HG03108 (cell line): ENCODE data around the gene TBL1Y.
"Not testable (repeated sequence)": the region's sequence is repeated elsewhere in the genome, so short reads cannot be mapped to it uniquely, and the experiment has no call there.

Source experiments
- ATAC-seq: cut with Tn5 transposase; IDR thresholded peaks from one replicate; pipeline ENCODE4 v1.9.1; 2021; ENCODE audit warnings: moderate library complexity; ENCODE audit not compliant: unreplicated experiment

TBL1Y gene

DNA sequence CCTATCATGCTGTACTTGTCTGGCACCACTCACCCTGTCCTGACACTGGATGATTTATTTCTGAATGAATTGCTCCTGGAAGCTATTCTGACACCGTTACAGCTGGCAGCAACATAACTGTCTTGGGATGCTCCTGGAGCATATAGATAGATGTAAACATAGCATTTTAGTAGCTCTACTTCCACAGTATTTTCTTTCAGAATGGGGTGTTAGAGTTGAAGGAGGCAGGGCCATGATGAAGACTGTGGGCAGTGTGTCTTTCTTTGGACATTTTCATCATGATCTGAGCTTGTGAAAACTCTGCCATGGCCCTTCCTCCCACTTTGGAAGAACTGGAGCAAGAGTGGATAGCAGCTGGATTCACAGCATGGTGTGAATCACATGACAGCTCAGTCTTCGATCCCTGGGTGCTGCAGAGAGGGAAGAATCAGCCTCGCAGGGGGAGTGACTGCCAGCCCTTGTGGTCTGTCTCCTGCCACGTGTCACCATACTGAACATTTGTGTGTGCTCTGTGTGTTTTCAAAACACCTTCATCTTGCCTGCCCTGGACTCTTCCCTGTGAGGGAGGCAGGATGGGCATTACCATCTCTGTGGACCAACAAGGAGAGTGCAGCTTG lies 61.9 kb downstream of the TBL1Y start:
- ATAC-seq = no peak

DNA sequence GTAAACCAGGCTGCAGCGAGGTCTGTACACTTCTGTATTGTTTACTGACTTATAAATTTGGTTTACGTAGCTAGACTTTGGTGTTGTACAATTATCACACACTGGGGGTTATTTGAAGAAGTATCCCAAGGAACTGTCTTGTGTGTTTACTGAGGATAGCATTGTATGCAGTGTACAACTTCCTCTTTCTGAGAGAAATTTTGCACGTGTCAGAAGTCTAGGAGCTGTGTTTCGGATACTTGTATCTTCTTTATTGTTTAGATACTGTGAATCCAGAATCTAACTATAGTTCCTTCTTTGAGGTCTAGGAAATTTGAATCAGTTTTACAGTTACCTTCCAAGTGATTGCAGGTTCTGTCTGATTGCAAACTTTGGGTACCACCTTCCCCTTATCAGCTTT lies 64.5 kb downstream of the TBL1Y start:
- ATAC-seq = no peak

DNA sequence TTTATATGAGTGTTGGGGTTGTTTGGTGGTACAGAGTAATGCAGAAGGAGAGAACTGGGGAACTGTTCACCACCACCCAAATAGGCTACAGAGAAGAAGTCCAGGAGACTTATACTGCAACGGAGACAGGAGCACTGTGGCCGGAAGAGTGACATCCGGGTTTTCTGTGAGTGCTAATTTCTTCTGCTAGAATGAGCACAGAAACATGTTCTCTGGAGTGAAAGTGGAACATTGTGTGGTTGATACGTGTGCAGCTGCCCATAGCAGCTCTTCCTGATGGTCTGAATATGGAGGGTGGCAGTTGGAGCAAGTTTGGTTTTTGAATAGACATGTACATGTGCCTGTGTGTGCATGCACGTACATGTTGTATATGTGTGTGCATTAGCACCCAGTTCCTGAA lies 67.3 kb downstream of the TBL1Y start:
- ATAC-seq = no peak

DNA sequence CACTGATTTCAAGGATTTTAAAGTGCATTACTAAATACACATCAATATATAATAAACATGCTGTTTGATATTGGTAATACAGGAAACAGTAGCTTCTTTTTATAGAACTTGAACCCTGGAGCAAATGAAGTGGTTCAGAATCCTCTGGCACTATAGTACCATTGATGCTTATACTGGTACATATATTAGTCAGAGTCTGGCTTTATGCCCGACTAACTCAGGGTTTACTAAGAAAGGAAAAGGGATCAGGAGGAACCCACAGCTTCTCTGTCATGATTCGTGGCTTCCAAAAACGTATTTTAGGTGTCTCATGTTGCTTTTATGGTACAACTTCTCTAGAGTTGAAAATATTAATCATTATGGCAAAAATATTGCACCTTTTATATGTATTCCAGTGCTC lies 72.7 kb downstream of the TBL1Y start:
- ATAC-seq = no peak

DNA sequence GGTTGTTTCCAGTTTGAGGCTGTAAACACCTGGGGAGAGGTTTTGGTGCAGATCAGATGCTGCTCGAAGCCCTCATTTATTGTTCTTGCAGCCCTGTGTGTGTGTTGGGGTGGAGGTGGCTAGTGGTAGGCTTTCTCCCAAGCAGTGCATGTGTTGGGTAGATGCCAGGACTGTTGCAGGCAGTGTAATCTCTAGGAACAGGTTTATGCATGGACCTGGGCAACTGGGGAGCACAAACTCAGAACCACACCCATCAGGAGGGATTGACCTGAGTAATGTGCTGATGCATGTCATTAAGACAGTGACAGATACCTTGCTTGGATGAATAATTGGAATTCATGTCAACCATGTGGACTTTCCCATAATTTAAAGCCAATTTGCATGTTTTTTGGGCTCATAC lies 77.3 kb downstream of the TBL1Y start:
- ATAC-seq = no peak

DNA sequence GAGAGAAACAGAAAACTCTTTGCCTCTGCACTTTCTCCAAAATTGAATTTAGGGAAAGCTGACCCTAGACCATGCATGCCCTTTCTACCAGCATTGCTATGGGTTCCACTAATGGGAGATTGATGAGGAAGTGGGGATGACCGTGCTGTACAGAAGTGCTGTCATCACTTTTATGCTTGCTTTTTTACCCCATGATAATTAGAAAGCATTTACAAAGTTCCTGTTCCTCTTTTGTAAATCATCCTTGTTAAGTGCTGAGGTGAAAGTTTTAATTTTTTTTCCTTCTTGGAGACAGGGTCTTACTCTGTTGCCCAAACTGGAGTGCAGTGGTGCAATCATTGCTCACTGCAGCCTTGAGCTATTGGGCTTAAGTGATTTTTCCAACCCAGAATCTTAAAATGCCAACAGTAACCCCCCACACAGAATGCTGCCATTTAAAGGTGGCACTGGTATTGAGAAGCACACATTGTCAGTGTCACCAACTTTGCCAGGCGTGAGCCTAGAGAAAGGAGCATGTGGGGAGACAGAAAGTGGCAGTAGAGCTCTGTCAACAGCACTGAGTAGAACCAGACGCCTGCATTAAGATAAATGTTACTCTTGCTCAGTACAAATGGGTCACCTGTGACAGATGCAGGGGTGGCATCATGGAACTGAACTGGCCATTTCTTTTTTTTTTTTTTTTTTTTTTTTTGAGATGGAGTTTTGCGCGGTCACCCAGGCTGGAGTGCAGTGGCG lies 79.6 kb downstream of the TBL1Y start:
- no peak for ATAC-seq

DNA sequence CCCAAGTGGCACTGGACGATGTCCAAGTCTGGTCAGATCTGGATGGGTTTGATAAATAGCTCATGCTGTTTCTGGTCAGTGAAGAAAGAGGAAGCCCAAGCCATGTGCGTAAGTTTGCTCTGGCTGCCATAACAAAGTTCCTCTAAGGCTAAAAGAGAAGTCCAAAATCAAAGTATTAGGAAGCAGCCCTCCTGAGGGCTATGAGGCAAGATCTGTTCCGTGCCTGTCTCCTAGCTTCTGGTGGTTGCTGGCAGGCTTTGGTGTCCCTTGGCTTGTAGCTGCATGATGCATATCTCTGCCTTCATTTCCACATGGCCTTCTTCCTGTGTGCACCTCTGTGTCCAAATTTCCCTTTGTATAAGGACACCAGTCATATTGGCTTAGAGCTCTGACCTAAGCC lies 81.5 kb downstream of the TBL1Y start:
- no peak for ATAC-seq

DNA sequence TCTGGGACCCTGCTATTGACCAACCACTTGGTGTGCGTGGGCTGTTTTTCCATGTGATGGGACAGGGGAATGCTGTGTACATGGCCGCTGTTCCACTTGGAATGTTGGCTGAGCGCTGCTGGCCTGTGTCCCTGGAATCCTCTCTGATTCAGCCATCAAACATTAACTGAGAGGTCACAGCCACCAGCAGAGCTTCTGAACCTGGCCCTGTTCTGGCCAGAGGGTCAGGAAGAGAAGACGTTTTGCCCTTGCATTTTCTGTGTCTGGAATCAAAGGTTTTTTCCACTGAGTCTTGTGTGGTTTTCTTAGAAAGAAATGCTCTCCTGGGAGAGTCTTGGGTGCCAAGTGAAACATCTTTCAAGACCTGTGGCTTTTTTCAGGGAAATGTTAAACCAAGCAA lies 85.5 kb downstream of the TBL1Y start:
- ATAC-seq = no peak

DNA sequence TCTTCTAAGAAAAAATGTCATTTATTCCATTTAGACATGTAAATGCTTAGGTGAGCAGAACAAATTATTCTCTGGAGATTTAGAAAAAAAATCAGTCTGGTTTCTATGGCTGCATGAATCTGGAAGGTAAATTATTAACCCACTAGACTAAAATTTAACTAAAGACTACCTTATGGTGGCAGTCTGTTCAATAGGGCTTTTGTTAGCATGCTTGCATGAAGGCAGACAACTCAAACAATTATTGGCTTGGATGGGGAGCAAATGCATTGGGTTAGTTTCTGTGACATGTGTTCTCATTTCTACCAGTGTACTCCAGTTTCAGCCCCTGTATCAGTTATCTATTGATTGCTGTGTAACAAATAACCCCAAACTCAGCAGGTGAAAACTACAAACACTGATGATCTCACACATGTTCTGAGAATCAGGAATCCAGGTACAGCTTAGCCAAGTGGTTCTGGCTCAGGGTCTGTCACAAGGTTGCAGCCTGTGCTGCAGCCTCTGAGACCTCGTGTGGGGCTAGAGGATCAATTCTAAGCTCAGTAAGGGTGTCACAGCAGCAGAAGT lies 87.1 kb downstream of the TBL1Y start:
- no peak for ATAC-seq

DNA sequence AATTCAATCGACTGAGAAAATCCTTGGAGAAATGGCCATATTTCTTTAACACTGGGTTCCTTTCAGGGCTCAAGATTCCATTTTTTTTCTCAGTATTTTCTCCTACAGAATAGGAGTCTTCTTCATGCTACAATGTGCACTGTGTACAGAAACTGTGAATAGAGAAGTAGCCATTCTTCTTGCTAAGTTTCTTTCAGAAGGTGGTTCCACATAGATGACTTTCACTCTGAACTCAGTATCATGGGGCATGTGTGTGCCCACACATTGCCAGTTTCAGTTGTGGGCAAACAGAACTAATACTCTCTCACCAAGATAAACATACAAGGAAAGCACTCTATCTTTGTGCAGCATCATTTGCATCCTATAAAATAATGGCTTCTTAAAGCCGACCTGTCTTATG lies 89.4 kb downstream of the TBL1Y start:
- no peak for ATAC-seq

DNA sequence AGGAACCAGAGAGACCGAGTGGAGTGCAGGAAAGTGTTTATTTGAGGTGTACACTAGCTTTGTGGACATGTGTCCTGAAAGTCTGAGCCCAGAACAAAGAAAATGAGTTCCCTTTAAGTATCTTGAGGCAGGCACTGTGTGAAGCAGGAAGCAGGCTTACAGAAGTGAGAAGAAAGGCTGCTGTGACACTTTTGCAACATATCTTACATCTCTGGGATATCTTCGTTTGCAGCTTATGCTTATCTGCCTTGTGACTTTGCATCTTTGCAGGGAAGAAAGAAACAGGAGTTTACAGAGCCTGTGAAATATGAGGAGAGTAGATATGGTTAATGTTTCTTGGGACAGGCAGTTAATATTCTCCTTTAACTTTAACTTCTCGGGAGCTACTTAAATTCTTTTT lies 92.1 kb downstream of the TBL1Y start:
- no peak for ATAC-seq

DNA sequence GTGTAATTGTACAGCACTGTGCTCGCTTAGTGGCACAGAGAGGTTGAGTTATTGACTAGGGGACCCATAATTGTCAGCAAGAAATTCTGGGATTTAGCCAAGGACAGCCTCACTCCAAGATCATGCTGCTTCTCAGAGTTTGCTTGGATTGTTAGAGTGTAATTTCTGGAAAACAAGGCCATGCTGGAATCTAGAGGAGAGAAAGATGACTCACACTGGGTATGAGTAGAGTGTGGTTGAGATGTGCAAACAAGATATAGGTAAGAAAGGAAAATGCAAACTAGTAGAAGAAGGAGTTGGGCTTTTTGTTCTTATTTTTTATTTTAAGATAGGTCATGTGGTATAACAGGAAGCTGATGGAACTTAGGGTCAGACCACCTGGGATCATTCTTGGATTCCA lies 97.4 kb downstream of the TBL1Y start:
- ATAC-seq = no peak

DNA sequence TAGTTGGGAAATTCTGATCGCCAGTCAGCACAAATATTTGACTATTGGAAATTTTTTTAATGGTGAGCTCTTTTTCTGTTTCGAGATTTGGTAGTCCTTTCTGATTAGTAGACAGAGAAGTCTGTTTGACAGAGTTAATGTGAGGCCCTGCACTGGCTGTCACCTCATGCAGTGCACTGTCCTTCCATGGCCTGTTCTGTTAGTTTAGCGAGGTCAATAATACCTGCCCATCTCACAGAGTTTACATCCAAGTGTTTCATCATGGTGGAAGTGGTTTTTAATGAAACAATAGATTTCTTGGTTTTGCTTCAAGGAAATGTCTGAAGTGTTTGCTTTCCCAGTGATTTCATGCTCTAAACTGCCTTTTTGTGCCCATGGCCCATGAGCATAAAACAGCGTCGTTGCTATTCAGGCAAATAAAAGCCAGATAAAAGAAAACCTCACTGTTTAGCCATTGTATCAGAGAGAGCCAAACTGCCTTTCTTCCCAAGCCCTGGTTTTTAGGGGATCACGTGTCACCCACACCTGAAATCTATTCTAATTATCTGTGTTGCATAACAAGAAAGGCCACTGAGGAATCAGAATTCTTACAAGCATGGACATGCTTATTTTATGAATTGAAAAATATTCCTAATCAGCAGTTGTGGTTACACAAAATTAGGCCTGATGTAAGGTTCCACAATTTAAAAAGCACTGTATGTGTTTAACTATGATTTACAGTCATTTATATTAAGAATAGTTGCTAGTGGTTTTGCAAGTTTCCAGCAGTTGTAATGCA lies 98.3 kb downstream of the TBL1Y start:
- ATAC-seq = no peak

DNA sequence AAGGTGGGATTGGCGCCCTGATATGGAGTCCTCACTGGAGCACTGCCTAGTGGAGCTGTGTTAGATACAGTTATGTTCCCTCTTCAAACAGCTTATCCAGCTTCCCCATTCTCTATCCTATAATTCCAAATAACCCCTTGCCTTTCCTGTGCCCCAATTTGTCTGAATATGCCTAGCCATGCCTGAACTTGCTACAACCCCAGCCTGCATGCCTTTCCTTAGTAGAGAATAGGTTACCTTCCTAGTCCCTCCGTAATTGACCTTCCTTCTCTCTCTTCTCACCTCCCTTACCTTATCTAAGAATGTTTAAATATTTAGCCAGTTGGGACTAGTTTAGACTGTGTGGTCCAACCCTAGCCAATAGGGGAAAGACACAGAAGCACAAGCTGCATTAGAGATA lies 102.6 kb downstream of the TBL1Y start:
- no peak for ATAC-seq

DNA sequence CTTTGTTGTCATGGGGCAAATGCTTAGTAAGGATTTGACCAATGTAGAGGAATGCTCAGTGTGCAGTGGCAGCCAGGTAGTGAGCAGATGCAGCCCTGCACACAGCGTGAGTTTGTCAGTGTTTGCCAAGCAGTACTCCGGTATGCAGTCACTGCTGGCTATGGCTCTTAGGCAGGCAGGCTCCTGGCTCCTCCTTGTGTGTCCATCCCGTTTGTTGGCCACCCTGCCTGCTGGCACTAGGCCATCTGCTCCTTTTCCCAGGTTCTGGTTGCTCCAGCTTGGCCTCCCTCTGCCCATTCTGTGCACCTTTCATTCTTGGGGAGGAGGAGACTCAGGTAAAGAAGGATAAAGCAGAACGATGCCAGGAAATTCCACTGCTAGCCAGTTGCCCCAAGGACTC lies 106.0 kb downstream of the TBL1Y start:
- no peak for ATAC-seq

DNA sequence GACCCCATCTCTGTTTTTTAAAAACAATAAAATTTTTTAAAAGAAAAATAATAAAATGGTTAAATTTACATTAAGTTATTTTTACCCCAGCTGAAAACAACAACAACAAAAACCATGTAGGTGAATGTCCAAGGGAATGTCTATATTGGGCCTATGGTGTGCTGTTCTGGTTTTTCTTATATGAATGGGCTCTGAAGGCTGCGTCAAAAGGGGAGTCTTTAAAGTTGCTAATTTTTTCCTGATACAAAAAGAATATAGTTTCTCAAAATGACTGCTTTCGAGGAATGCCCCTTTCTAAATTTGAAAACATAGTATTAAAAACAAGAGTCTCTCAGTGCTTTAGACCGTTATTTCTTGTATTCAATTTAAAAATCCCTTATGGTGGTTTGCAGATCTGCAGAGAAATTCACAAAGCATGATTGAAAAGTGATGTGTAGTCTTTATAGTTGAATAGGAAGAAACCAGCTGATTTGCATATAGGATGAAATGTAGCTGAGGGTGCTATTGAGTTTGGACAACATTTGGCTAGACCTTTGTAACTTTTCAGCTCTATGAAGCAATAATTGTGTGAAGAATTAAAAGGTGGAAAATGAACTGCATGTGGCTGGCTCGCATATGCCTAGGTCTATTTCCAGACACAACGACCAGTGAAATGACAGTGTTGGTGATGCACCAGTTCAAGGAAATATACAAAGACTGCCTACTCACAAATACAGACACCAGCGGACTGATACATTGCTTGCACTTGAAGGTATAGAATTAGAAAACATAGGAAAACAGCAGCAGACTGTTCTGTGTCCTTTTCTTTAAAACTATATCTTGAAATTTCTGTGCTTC lies 107.0 kb downstream of the TBL1Y start:
- no peak for ATAC-seq

DNA sequence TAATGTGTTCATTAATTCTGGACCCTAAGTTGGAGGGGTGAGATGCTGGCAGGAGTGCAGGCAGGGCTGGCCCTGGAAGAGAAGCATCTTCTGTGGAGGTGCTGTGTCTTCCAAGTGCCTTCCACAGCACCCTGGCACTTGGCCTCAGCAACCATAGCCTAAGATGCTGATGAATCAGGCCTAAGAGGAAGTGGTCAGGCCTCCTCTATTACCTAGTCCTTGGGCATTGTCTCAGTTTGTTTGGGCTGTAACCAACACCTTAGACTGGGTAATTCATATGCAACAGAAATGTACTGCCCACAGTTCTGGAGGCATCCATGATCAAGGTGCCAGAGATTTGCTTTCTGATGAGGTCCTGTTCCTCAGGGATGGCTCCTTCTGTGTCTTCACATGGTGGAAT lies 128.5 kb downstream of the TBL1Y start:
- no peak for ATAC-seq

DNA sequence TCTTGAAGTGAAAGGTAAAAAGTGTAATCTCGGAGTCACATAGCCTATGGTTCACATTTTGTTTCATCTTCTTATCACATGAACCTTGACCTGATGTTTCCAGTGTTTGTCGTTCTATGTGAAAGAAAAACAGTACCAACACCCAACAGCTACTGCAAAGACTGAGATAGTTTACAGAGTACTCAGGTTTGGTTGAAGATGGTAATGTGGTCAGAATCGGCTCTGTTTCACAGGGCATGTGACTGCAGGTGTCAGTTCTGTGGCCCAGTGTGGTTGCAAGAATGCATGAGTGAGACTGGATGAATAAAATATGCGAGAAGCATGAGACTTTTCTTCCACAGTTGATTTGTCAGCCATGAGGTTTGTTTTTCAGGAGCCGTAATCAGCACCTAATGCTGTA lies 130.2 kb downstream of the TBL1Y start:
- no peak for ATAC-seq

DNA sequence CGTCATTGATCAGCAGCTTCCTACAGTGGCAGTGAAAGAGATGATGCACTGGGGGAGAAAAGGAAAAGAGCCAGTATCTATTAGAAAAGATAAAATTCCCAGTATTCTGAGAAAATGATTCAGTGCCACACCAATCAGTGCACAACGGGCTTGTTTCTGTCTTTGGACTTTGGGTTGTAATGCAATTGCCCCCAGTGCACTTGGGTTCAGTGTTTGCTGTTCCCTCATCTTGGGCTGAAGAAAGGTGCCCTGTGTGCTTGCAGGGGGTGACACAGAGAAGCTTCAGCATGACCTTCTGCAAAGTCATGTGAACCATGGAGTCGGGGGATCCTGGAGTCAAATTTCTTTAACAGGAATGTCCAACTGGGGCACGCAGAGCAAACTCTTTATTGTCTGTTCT lies 131.5 kb downstream of the TBL1Y start:
- ATAC-seq = no peak

DNA sequence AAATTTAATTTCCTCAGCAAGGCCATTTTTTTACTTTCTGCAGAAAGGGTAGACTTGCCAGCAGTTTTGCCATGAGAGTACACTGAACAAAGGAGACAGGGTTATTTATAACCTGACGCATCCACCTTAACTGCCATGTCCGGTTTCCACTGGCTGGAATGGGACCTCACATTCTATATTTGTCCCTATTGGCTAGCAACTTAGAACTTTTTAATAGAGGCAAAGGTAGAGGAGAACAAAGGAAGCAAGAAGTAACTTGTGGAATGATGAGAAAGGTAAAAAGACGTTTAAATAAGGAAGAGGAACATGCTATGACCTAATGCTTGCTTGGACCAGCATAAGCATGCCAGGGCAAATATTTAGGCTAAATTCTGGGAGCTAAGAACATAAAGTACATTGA lies 142.0 kb downstream of the TBL1Y start:
- not testable (repeated sequence) for ATAC-seq

DNA sequence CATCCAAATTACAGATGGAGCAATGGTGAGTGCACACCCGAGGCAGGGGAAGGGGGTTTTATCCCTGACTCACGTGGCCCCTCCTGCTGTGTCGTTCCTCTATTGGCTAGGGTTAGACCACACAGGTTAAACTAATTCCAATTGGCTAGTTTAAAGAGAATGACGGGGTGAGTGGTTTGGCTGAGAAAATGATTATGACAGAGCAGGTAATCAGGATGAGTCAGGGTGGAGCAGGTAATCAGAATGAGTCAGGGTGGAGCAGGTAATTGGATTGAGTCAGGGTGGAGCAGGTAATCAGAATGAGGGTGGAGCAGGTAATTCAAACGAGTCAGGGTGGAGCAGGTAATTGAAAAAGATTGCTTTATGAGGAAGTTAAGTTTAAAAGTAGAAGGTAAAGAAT lies 146.4 kb downstream of the TBL1Y start:
- no peak for ATAC-seq
